GM12878 (cell line): ENCODE data around the gene TYROBP. TPM values are rescaled to one million over a fixed set of nuclear protein-coding genes. Genes with fewer than 3 reads are reported as not detected.

ENCODE experiments used
- BMI1 ChIP-seq: fragments of 450-650 bp; IDR thresholded peaks from 2 replicates; pipeline ENCODE4 v1.6.1; 2016; ENCODE audit warnings: mild to moderate bottlenecking, moderate library complexity, borderline replicate concordance
- CHD1 ChIP-seq: IDR thresholded peaks from 2 replicates; pipeline ENCODE4 v1.6.1; 2012; ENCODE audit warnings: low read depth, low read length, improper control_type of control experiment
- CREM ChIP-seq: IDR thresholded peaks from 2 replicates; pipeline ENCODE4 v1.6.1; 2014; ENCODE audit warnings: antibody characterized with exemption, low read depth
- EED ChIP-seq: sonication (generic); IDR thresholded peaks from 2 replicates; pipeline ENCODE4 v1.6.1; 2016; ENCODE audit warnings: antibody characterized with exemption, low read depth
- IKZF1 ChIP-seq: fragments of 450-650 bp; conservative IDR thresholded peaks from 2 replicates; pipeline ENCODE4 v1.6.1; 2017; ENCODE audit warnings: antibody characterized with exemption, mild to moderate bottlenecking
- IKZF2 ChIP-seq, 2 experiments: fragments of 450-650 bp; IDR thresholded peaks; 2 replicates each; pipeline ENCODE4 v1.6.1; 2017; ENCODE audit warnings: mild to moderate bottlenecking in 2 of 2, moderate library complexity in 2 of 2
- IRF4 ChIP-seq: IDR thresholded peaks from 2 replicates; pipeline ENCODE4 v1.6.1; 2011; ENCODE audit warnings: low read depth, low read length
- NFXL1 ChIP-seq: fragments of 450-650 bp; IDR thresholded peaks from 2 replicates; pipeline ENCODE4 v1.6.1; 2017; ENCODE audit warnings: antibody characterized with exemption, mild to moderate bottlenecking, borderline replicate concordance
- NRF1 ChIP-seq: conservative IDR thresholded peaks from 2 replicates; pipeline ENCODE4 v1.6.1; 2011; ENCODE audit warnings: mild to moderate bottlenecking, low read depth, low read length, improper control_type of control experiment
- POU2F2 ChIP-seq: IDR thresholded peaks from 3 replicates; pipeline ENCODE4 v1.6.1; 2011; ENCODE audit warnings: low read depth, mild to moderate bottlenecking, low read length, borderline replicate concordance
- PRDM15 ChIP-seq: fragments of 450-650 bp; formaldehyde crosslinking; IDR thresholded peaks from 2 replicates; pipeline ENCODE4 v1.4.0; 2020; ENCODE audit warnings: mild to moderate bottlenecking, moderate library complexity
- RBBP5 ChIP-seq: fragments of 200-600 bp; sonication (generic); conservative IDR thresholded peaks from 2 replicates; pipeline ENCODE4 v1.6.1; 2016
- RELB ChIP-seq: fragments of 450-650 bp; IDR thresholded peaks from 2 replicates; pipeline ENCODE4 v1.6.1; 2017; ENCODE audit warnings: low read depth, mild to moderate bottlenecking, moderate library complexity
- SIX5 ChIP-seq: IDR thresholded peaks from 2 replicates; pipeline ENCODE4 v1.6.1; 2011; ENCODE audit warnings: mild to moderate bottlenecking, low read depth, low read length, moderate library complexity; ENCODE audit not compliant: severe bottlenecking
- SP1 ChIP-seq: IDR thresholded peaks from one replicate; pipeline ENCODE4 v1.6.1; 2011; ENCODE audit warnings: low read depth, low read length
- SREBF2 ChIP-seq: IDR thresholded peaks from 2 replicates; pipeline ENCODE4 v1.6.1; 2012; ENCODE audit warnings: mild to moderate bottlenecking, low read length
- SUZ12 ChIP-seq: fragments of 200-600 bp; sonication (generic); IDR thresholded peaks from one replicate; pipeline ENCODE4 v1.6.1; 2018; ENCODE audit warnings: antibody characterized with exemption, mild to moderate bottlenecking; ENCODE audit not compliant: unreplicated experiment
- TCF7 ChIP-seq: IDR thresholded peaks from 2 replicates; pipeline ENCODE4 v1.6.1; 2014; ENCODE audit warnings: antibody characterized with exemption, borderline replicate concordance
- USF2 ChIP-seq: IDR thresholded peaks from 2 replicates; pipeline ENCODE4 v1.6.1; 2011; ENCODE audit warnings: low read depth, low read length, improper control_type of control experiment, borderline replicate concordance
- ZSCAN29 ChIP-seq: fragments of 450-650 bp; IDR thresholded peaks from 2 replicates; pipeline ENCODE4 v1.6.1; 2017; ENCODE audit warnings: mild to moderate bottlenecking, moderate library complexity
- polyA plus RNA-seq, 11 experiments: library from polyadenylated mRNA; depleted of rRNA in 4 of 11; unstranded in 6 of 11; stranded (reverse) in 5 of 11; fragments of >200 nt; fragmentation: Nextera tagmentation in 4 of 11; fragmentation: Illumina TruSeq in 1 of 11; extraction: Ambion mirVana in 4 of 11; extraction: Trizol in 1 of 11; gene quantifications; 1 replicate in 1 of 11; 2 replicates in 10 of 11; pipeline versions ENCODE4 v1.2.1 to v1.2.3, GENCODE V29; 2011 to 2016; ENCODE audit warnings: inconsistent platforms in 2 of 11, missing spikeins in 2 of 11, low read depth in 1 of 11
- total RNA-seq, 4 experiments: library from RNA; depleted of rRNA in 3 of 4; stranded (reverse); fragments of >200 nt in 3 of 4; fragmentation: Illumina TruSeq in 1 of 4; extraction: Trizol in 1 of 4; gene quantifications; 2 replicates each; pipeline versions ENCODE4 v1.2.1 to v1.2.3, GENCODE V29; 2013 to 2021
- TF ChIP-seq, protein P1 (sequence below): IDR thresholded peaks from 2 replicates; pipeline ENCODE4 v1.6.1; 2012; ENCODE audit warnings: low read depth, low read length, improper control_type of control experiment
- TF ChIP-seq, protein P2 (sequence below): fragments of 450-650 bp; conservative IDR thresholded peaks from 2 replicates; pipeline ENCODE4 v1.6.1; 2017; ENCODE audit warnings: mild to moderate bottlenecking, moderate library complexity

The TYROBP gene
- total and polyA plus RNA-seq, 10 of the 15 experiments (the other 5 are each of a cell fraction or from before 2014, with no cell fraction given) = 0.33 to 2.4 (median 0.58) TPM; not detected in 2

- TF ChIP-seq NRF1 (peak; percentile 98), RELB (no peak), SUZ12 (no peak), IKZF1 (peak; percentile 97), TCF7 (no peak), EED (no peak), USF2 (peak; percentile 53; the same call in 1 of the 2 replicates), SIX5 (peak; percentile 90), POU2F2 (peak; percentile 78; the same call in 2 of the 3 replicates), NFXL1 (no peak), SREBF2 (no peak), IKZF2 (IDR thresholded peaks at IDR 0.05) (0 out of 4 replicates have a peak, but pooled peaks of 1 of the 2 experiments have one; percentile 33), ZSCAN29 (no peak), RBBP5 (no peak), PRDM15 (no peak), SP1 (peak; percentile 79), CHD1 (no peak), CREM (peak; percentile 89), IRF4 (no peak), BMI1 (no peak)
- TF ChIP-seq, protein P1, sequence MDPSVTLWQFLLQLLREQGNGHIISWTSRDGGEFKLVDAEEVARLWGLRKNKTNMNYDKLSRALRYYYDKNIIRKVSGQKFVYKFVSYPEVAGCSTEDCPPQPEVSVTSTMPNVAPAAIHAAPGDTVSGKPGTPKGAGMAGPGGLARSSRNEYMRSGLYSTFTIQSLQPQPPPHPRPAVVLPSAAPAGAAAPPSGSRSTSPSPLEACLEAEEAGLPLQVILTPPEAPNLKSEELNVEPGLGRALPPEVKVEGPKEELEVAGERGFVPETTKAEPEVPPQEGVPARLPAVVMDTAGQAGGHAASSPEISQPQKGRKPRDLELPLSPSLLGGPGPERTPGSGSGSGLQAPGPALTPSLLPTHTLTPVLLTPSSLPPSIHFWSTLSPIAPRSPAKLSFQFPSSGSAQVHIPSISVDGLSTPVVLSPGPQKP = peak; percentile 90
- TF ChIP-seq, protein P2, sequence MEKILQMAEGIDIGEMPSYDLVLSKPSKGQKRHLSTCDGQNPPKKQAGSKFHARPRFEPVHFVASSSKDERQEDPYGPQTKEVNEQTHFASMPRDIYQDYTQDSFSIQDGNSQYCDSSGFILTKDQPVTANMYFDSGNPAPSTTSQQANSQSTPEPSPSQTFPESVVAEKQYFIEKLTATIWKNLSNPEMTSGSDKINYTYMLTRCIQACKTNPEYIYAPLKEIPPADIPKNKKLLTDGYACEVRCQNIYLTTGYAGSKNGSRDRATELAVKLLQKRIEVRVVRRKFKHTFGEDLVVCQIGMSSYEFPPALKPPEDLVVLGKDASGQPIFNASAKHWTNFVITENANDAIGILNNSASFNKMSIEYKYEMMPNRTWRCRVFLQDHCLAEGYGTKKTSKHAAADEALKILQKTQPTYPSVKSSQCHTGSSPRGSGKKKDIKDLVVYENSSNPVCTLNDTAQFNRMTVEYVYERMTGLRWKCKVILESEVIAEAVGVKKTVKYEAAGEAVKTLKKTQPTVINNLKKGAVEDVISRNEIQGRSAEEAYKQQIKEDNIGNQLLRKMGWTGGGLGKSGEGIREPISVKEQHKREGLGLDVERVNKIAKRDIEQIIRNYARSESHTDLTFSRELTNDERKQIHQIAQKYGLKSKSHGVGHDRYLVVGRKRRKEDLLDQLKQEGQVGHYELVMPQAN = no peak
These were observed 23.2 kb upstream of the TYROBP start (continued) for GRCh38 chr19:35931161-35931873.
